ENCODE data around the gene CSRNP2. TPM values are rescaled to one million over a fixed set of nuclear protein-coding genes. Genes with fewer than 3 reads are reported as not detected.

CSRNP2 gene
- total and polyA plus RNA-seq, 4 donors = 6.1 to 34.5 (median 25.6) TPM

GRCh38 chr12:51122844-51123243 lies 39.4 kb upstream of the CSRNP2 start:
- Histone ChIP-seq H3K27ac (ENCODE audit: low read depth in 1 of 2, low read length in 2 of 2) (no peak overlapping the region), H3K27me3 (ENCODE audit: control insufficient read depth in 1 of 2, insufficient read depth in 2 of 2, low read length in 1 of 2) (no peaks in the 10 kb centered on the region), H3K36me3 (ENCODE audit: control insufficient read depth in 1 of 2, insufficient read depth in 2 of 2, low read length in 1 of 2) (peaks cover 0 to 4% of the 10 kb centered on the region in 2 donors), H3K9me3 (ENCODE audit: control insufficient read depth, low read length) (no peaks in the 10 kb centered on the region), H3K4me3 (ENCODE audit: low read length in 2 of 2) (no peak overlapping the region), H3K4me1 (ENCODE audit: control insufficient read depth in 1 of 2, insufficient read depth in 2 of 2, low read length in 2 of 2) (no peaks in the 10 kb centered on the region)
- ATAC-seq (ENCODE audit: low FRiP score) = no peak
- intact Hi-C loops (cut with DNase I) = no loop called here
- no peak for DNase-seq

- 93 to 98% methylated on average over 3 of the region's 3 CpGs for WGBS, 2 donors
- DNase-seq = no peak
- H3K36me3 ChIP-seq (ENCODE audit: control insufficient read depth in 1 of 2, insufficient read depth in 2 of 2, low read length in 1 of 2) = no peaks in the 10 kb centered on the region
These were observed 35.3 kb upstream of the CSRNP2 start for GRCh38 chr12:51118706-51119105.

GRCh38 chr12:51115533-51115932 lies 32.1 kb upstream of the CSRNP2 start:
- ATAC-seq (ENCODE audit: low FRiP score) (no peak), DNase-seq (no peak)
- no peaks in the 10 kb centered on the region for H3K9me3 ChIP-seq (ENCODE audit: control insufficient read depth, low read length)
- no peak overlapping the region for H3K4me3 ChIP-seq (ENCODE audit: low read length in 2 of 2)
- no peaks in the 10 kb centered on the region for H3K4me1 ChIP-seq (ENCODE audit: control insufficient read depth in 1 of 2, insufficient read depth in 2 of 2, low read length in 2 of 2)
- no peak overlapping the region for H3K27ac ChIP-seq (ENCODE audit: low read depth in 1 of 2, low read length in 2 of 2)
- intact Hi-C loops (cut with DNase I) = no loop called here
- no peaks in the 10 kb centered on the region for H3K36me3 ChIP-seq (ENCODE audit: control insufficient read depth in 1 of 2, insufficient read depth in 2 of 2, low read length in 1 of 2)
- H3K27me3 ChIP-seq (ENCODE audit: control insufficient read depth in 1 of 2, insufficient read depth in 2 of 2, low read length in 1 of 2) = no peaks in the 10 kb centered on the region

More at GRCh38 chr12:51118706-51119105, 35.3 kb upstream of the CSRNP2 start:
- no peak for ATAC-seq (ENCODE audit: low FRiP score)
- no peaks in the 10 kb centered on the region for H3K27me3 ChIP-seq (ENCODE audit: control insufficient read depth in 1 of 2, insufficient read depth in 2 of 2, low read length in 1 of 2)
- H3K27ac ChIP-seq (ENCODE audit: low read depth in 1 of 2, low read length in 2 of 2) = no peak overlapping the region
- H3K4me1 ChIP-seq (ENCODE audit: control insufficient read depth in 1 of 2, insufficient read depth in 2 of 2, low read length in 2 of 2) = no peaks in the 10 kb centered on the region
- H3K4me3 ChIP-seq (ENCODE audit: low read length in 2 of 2) = no peak overlapping the region
- H3K9me3 ChIP-seq (ENCODE audit: control insufficient read depth, low read length) = no peaks in the 10 kb centered on the region
- intact Hi-C loops (cut with DNase I) = no loop called here

- H3K9me3 ChIP-seq (ENCODE audit: control insufficient read depth, low read length) = no peaks in the 10 kb centered on the region
- H3K27me3 ChIP-seq (ENCODE audit: control insufficient read depth in 1 of 2, insufficient read depth in 2 of 2, low read length in 1 of 2) = no peaks in the 10 kb centered on the region
- no peak for ATAC-seq (ENCODE audit: low FRiP score)
- intact Hi-C loops (cut with DNase I) = no loop called here
- H3K4me1 ChIP-seq (ENCODE audit: control insufficient read depth in 1 of 2, insufficient read depth in 2 of 2, low read length in 2 of 2) = no peaks in the 10 kb centered on the region
- no peak for DNase-seq
- WGBS, 2 donors = 87 to 89% methylated on average over 4 of the region's 4 CpGs
- H3K27ac ChIP-seq (ENCODE audit: low read depth in 1 of 2, low read length in 2 of 2) = no peak overlapping the region
- H3K4me3 ChIP-seq (ENCODE audit: low read length in 2 of 2) = no peak overlapping the region
- peaks cover 2 to 6% of the 10 kb centered on the region in 2 donors for H3K36me3 ChIP-seq (ENCODE audit: control insufficient read depth in 1 of 2, insufficient read depth in 2 of 2, low read length in 1 of 2)
These were observed 24.7 kb upstream of the CSRNP2 start for GRCh38 chr12:51108136-51108535.

- peaks cover 4 to 11% of the 10 kb centered on the region in 2 donors for H3K36me3 ChIP-seq (ENCODE audit: control insufficient read depth in 1 of 2, insufficient read depth in 2 of 2, low read length in 1 of 2)
- H3K4me3 ChIP-seq (ENCODE audit: low read length in 2 of 2) = no peak overlapping the region
- no peaks in the 10 kb centered on the region for H3K4me1 ChIP-seq (ENCODE audit: control insufficient read depth in 1 of 2, insufficient read depth in 2 of 2, low read length in 2 of 2)
- no peak overlapping the region for H3K27ac ChIP-seq (ENCODE audit: low read depth in 1 of 2, low read length in 2 of 2)
- DNase-seq (no peak), ATAC-seq (ENCODE audit: low FRiP score) (no peak)
- no peaks in the 10 kb centered on the region for H3K9me3 ChIP-seq (ENCODE audit: control insufficient read depth, low read length)
- no peaks in the 10 kb centered on the region for H3K27me3 ChIP-seq (ENCODE audit: control insufficient read depth in 1 of 2, insufficient read depth in 2 of 2, low read length in 1 of 2)
- intact Hi-C loops (cut with DNase I) = no loop called here
These were observed 20.6 kb upstream of the CSRNP2 start for GRCh38 chr12:51103977-51104376.

- Histone ChIP-seq H3K36me3 (ENCODE audit: control insufficient read depth in 1 of 2, insufficient read depth in 2 of 2, low read length in 1 of 2) (peaks cover 9 to 10% of the 10 kb centered on the region in 2 donors), H3K27me3 (ENCODE audit: control insufficient read depth in 1 of 2, insufficient read depth in 2 of 2, low read length in 1 of 2) (no peaks in the 10 kb centered on the region), H3K9me3 (ENCODE audit: control insufficient read depth, low read length) (no peaks in the 10 kb centered on the region), H3K27ac (ENCODE audit: low read depth in 1 of 2, low read length in 2 of 2) (no peak overlapping the region), H3K4me3 (ENCODE audit: low read length in 2 of 2) (no peak overlapping the region), H3K4me1 (ENCODE audit: control insufficient read depth in 1 of 2, insufficient read depth in 2 of 2, low read length in 2 of 2) (no peaks in the 10 kb centered on the region)
- 100% methylated on average over 1 of the region's 1 CpG for WGBS, 2 donors
- DNase-seq (no peak), ATAC-seq (ENCODE audit: low FRiP score) (no peak)
- intact Hi-C loops (cut with DNase I) = no loop called here
These were observed 15.2 kb upstream of the CSRNP2 start for GRCh38 chr12:51098611-51099010.

GRCh38 chr12:51090705-51091229 lies 7.4 kb upstream of the CSRNP2 start:
- no peaks in the 10 kb centered on the region for H3K9me3 ChIP-seq (ENCODE audit: control insufficient read depth, low read length)
- DNase-seq = no peak
- H3K4me3 ChIP-seq (ENCODE audit: low read length in 2 of 2) = no peak overlapping the region
- no peak for ATAC-seq (ENCODE audit: low FRiP score)
- H3K27ac ChIP-seq (ENCODE audit: low read depth in 1 of 2, low read length in 2 of 2) = no peak overlapping the region
- no peaks in the 10 kb centered on the region for H3K4me1 ChIP-seq (ENCODE audit: control insufficient read depth in 1 of 2, insufficient read depth in 2 of 2, low read length in 2 of 2)
- 93 to 94% methylated on average over 10 of the region's 10 CpGs for WGBS, 2 donors
- intact Hi-C loops (cut with DNase I) = no loop called here
- peaks cover 0 to 2% of the 10 kb centered on the region in 2 donors for H3K36me3 ChIP-seq (ENCODE audit: control insufficient read depth in 1 of 2, insufficient read depth in 2 of 2, low read length in 1 of 2)
- no peaks in the 10 kb centered on the region for H3K27me3 ChIP-seq (ENCODE audit: control insufficient read depth in 1 of 2, insufficient read depth in 2 of 2, low read length in 1 of 2)

GRCh38 chr12:51087818-51088217 lies 4.4 kb upstream of the CSRNP2 start:
- Histone ChIP-seq H3K27ac (ENCODE audit: low read depth in 1 of 2, low read length in 2 of 2) (no peak overlapping the region), H3K9me3 (ENCODE audit: control insufficient read depth, low read length) (no peaks in the 10 kb centered on the region), H3K4me3 (ENCODE audit: low read length in 2 of 2) (no peak overlapping the region), H3K4me1 (ENCODE audit: control insufficient read depth in 1 of 2, insufficient read depth in 2 of 2, low read length in 2 of 2) (no peaks in the 10 kb centered on the region), H3K36me3 (ENCODE audit: control insufficient read depth in 1 of 2, insufficient read depth in 2 of 2, low read length in 1 of 2) (no peaks in the 10 kb centered on the region), H3K27me3 (ENCODE audit: control insufficient read depth in 1 of 2, insufficient read depth in 2 of 2, low read length in 1 of 2) (no peaks in the 10 kb centered on the region)
- intact Hi-C loops (cut with DNase I) = no loop called here
- WGBS, 2 donors = 94 to 96% methylated on average over 3 of the region's 3 CpGs
- no peak for ATAC-seq (ENCODE audit: low FRiP score)
- no peak for DNase-seq

GRCh38 chr12:51086933-51087332 lies 3.5 kb upstream of the CSRNP2 start:
- H3K27me3 ChIP-seq (ENCODE audit: control insufficient read depth in 1 of 2, insufficient read depth in 2 of 2, low read length in 1 of 2) = no peaks in the 10 kb centered on the region
- DNase-seq (no peak), ATAC-seq (ENCODE audit: low FRiP score) (no peak)
- H3K4me1 ChIP-seq (ENCODE audit: control insufficient read depth in 1 of 2, insufficient read depth in 2 of 2, low read length in 2 of 2) = no peaks in the 10 kb centered on the region
- no peaks in the 10 kb centered on the region for H3K9me3 ChIP-seq (ENCODE audit: control insufficient read depth, low read length)
- 84 to 86% methylated on average over 10 of the region's 10 CpGs for WGBS, 2 donors
- no peak overlapping the region for H3K4me3 ChIP-seq (ENCODE audit: low read length in 2 of 2)
- H3K36me3 ChIP-seq (ENCODE audit: control insufficient read depth in 1 of 2, insufficient read depth in 2 of 2, low read length in 1 of 2) = no peaks in the 10 kb centered on the region
- H3K27ac ChIP-seq (ENCODE audit: low read depth in 1 of 2, low read length in 2 of 2) = no peak overlapping the region
- intact Hi-C loops (cut with DNase I) = no loop called here

All from aorta (tissue), 5 donors.